ENCODE results near the gene NOD1.

GRCh38 chr7:30445770-30446169, 32.8 kb downstream of the NOD1 start:
- TF ChIP-seq CTCF (IDR thresholded peaks at IDR 0.05) (peak in 2 of 7 experiments; percentile 14 to 20), EP300 (IDR thresholded peaks at IDR 0.05) (no peak), POLR2A (IDR thresholded peaks at IDR 0.05) (no peak)
